GM12878 (cell line): ENCODE results near the gene RFX3. TPM values are rescaled to one million over a fixed set of nuclear protein-coding genes. Genes with fewer than 3 reads are reported as not detected.

ENCODE experiments used
- ATF7 ChIP-seq: fragments of 450-650 bp; IDR thresholded peaks from 2 replicates; pipeline ENCODE4 v1.6.1; 2016; ENCODE audit warnings: low read depth, mild to moderate bottlenecking
- CBX5 ChIP-seq: sonication (generic); IDR thresholded peaks from 2 replicates; pipeline ENCODE4 v1.6.1; 2016; ENCODE audit warnings: low read depth, moderate library complexity, mild to moderate bottlenecking, inconsistent platforms
- CREB1 ChIP-seq: IDR thresholded peaks from 2 replicates; pipeline ENCODE4 v1.6.1; 2012; ENCODE audit warnings: low read depth, mild to moderate bottlenecking, inconsistent platforms
- IRF4 ChIP-seq: IDR thresholded peaks from 2 replicates; pipeline ENCODE4 v1.6.1; 2011; ENCODE audit warnings: low read depth, low read length
- KLF5 ChIP-seq: fragments of 450-650 bp; IDR thresholded peaks from 2 replicates; pipeline ENCODE4 v1.6.1; 2014; ENCODE audit warnings: mild to moderate bottlenecking; ENCODE audit not compliant: partially characterized antibody
- MXI1 ChIP-seq: fragments of 150-350 bp; IDR thresholded peaks from 2 replicates; pipeline ENCODE4 v1.6.1; 2011; ENCODE audit warnings: low read depth, mild to moderate bottlenecking, inconsistent platforms, low read length, improper control_type of control experiment
- NRF1 ChIP-seq: conservative IDR thresholded peaks from 2 replicates; pipeline ENCODE4 v1.6.1; 2011; ENCODE audit warnings: mild to moderate bottlenecking, low read depth, low read length, improper control_type of control experiment
- PBX3 ChIP-seq: IDR thresholded peaks from 2 replicates; pipeline ENCODE4 v1.6.1; 2011; ENCODE audit warnings: mild to moderate bottlenecking, low read depth, low read length, moderate library complexity; ENCODE audit not compliant: insufficient replicate concordance
- POLR2AphosphoS2 ChIP-seq: IDR thresholded peaks from 2 replicates; pipeline ENCODE4 v1.6.1; 2011; ENCODE audit warnings: low read depth, mild to moderate bottlenecking, low read length, improper control_type of control experiment, moderate library complexity
- POLR2AphosphoS5 ChIP-seq: IDR thresholded peaks from 2 replicates; pipeline ENCODE4 v1.6.1; 2011; ENCODE audit warnings: mild to moderate bottlenecking, low read length, inconsistent platforms
- POU2F2 ChIP-seq: IDR thresholded peaks from 3 replicates; pipeline ENCODE4 v1.6.1; 2011; ENCODE audit warnings: low read depth, mild to moderate bottlenecking, low read length, borderline replicate concordance
- SMAD1 ChIP-seq: fragments of 450-650 bp; IDR thresholded peaks from 2 replicates; pipeline ENCODE4 v1.6.1; 2018; ENCODE audit warnings: mild to moderate bottlenecking, low read depth; ENCODE audit not compliant: partially characterized antibody
- SMC3 ChIP-seq: IDR thresholded peaks from 2 replicates; pipeline ENCODE4 v1.6.1; 2011; ENCODE audit warnings: low read length, improper control_type of control experiment, borderline replicate concordance
- SP1 ChIP-seq: IDR thresholded peaks from one replicate; pipeline ENCODE4 v1.6.1; 2011; ENCODE audit warnings: low read depth, low read length
- SPI1 ChIP-seq: IDR thresholded peaks from 2 replicates; pipeline ENCODE4 v1.6.1; 2011; ENCODE audit warnings: low read depth, mild to moderate bottlenecking, low read length, moderate library complexity, borderline replicate concordance; ENCODE audit not compliant: insufficient read depth
- SREBF2 ChIP-seq: IDR thresholded peaks from 2 replicates; pipeline ENCODE4 v1.6.1; 2012; ENCODE audit warnings: mild to moderate bottlenecking, low read length
- SRF ChIP-seq, 2 experiments: IDR thresholded peaks; 2 replicates each; pipeline ENCODE4 v1.6.1; 2011; ENCODE audit warnings: low read depth in 2 of 2, low read length in 2 of 2, mild to moderate bottlenecking in 1 of 2, moderate library complexity in 1 of 2
- STAT3 ChIP-seq: IDR thresholded peaks from 2 replicates; pipeline ENCODE4 v1.6.1; 2011; ENCODE audit warnings: low read depth, low read length, improper control_type of control experiment
- TCF7 ChIP-seq: IDR thresholded peaks from 2 replicates; pipeline ENCODE4 v1.6.1; 2014; ENCODE audit warnings: antibody characterized with exemption, borderline replicate concordance
- polyA plus RNA-seq, 11 experiments: library from polyadenylated mRNA; depleted of rRNA in 4 of 11; unstranded in 6 of 11; stranded (reverse) in 5 of 11; fragments of >200 nt; fragmentation: Nextera tagmentation in 4 of 11; fragmentation: Illumina TruSeq in 1 of 11; extraction: Ambion mirVana in 4 of 11; extraction: Trizol in 1 of 11; gene quantifications; 1 replicate in 1 of 11; 2 replicates in 10 of 11; pipeline versions ENCODE4 v1.2.1 to v1.2.3, GENCODE V29; 2011 to 2016; ENCODE audit warnings: inconsistent platforms in 2 of 11, missing spikeins in 2 of 11, low read depth in 1 of 11
- total RNA-seq, 4 experiments: library from RNA; depleted of rRNA in 3 of 4; stranded (reverse); fragments of >200 nt in 3 of 4; fragmentation: Illumina TruSeq in 1 of 4; extraction: Trizol in 1 of 4; gene quantifications; 2 replicates each; pipeline versions ENCODE4 v1.2.1 to v1.2.3, GENCODE V29; 2013 to 2021
- TF ChIP-seq, protein P1 (sequence below): fragments of 450-650 bp; IDR thresholded peaks from 2 replicates; pipeline ENCODE4 v1.6.1; 2018; ENCODE audit warnings: mild to moderate bottlenecking, low read depth, moderate library complexity; ENCODE audit not compliant: partially characterized antibody
- TF ChIP-seq, protein P2 (sequence below): fragments of 450-650 bp; IDR thresholded peaks from 2 replicates; pipeline ENCODE4 v1.6.1; 2017; ENCODE audit warnings: mild to moderate bottlenecking, low read depth, inconsistent platforms; ENCODE audit not compliant: poor library complexity, severe bottlenecking

Gene RFX3
- total and polyA plus RNA-seq, 10 of the 15 experiments (the other 5 are each of a cell fraction or from before 2014, with no cell fraction given) = 1.2 to 26.4 (median 6.7) TPM

- no peak for TF ChIP-seq NRF1
- peak; percentile 85; the same call in 1 of the 2 replicates for TF ChIP-seq CBX5
- TF ChIP-seq POLR2AphosphoS5 = no peak
- no peak for TF ChIP-seq SP1
- peak; percentile 91 for TF ChIP-seq SMC3
- no peak for TF ChIP-seq PBX3
- TF ChIP-seq POLR2AphosphoS2 = no peak
- peak; percentile 72 for TF ChIP-seq IRF4
- no peak for TF ChIP-seq TCF7
- TF ChIP-seq, protein P1, sequence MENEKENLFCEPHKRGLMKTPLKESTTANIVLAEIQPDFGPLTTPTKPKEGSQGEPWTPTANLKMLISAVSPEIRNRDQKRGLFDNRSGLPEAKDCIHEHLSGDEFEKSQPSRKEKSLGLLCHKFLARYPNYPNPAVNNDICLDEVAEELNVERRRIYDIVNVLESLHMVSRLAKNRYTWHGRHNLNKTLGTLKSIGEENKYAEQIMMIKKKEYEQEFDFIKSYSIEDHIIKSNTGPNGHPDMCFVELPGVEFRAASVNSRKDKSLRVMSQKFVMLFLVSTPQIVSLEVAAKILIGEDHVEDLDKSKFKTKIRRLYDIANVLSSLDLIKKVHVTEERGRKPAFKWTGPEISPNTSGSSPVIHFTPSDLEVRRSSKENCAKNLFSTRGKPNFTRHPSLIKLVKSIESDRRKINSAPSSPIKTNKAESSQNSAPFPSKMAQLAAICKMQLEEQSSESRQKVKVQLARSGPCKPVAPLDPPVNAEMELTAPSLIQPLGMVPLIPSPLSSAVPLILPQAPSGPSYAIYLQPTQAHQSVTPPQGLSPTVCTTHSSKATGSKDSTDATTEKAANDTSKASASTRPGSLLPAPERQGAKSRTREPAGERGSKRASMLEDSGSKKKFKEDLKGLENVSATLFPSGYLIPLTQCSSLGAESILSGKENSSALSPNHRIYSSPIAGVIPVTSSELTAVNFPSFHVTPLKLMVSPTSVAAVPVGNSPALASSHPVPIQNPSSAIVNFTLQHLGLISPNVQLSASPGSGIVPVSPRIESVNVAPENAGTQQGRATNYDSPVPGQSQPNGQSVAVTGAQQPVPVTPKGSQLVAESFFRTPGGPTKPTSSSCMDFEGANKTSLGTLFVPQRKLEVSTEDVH = no peak
- TF ChIP-seq, protein P2, sequence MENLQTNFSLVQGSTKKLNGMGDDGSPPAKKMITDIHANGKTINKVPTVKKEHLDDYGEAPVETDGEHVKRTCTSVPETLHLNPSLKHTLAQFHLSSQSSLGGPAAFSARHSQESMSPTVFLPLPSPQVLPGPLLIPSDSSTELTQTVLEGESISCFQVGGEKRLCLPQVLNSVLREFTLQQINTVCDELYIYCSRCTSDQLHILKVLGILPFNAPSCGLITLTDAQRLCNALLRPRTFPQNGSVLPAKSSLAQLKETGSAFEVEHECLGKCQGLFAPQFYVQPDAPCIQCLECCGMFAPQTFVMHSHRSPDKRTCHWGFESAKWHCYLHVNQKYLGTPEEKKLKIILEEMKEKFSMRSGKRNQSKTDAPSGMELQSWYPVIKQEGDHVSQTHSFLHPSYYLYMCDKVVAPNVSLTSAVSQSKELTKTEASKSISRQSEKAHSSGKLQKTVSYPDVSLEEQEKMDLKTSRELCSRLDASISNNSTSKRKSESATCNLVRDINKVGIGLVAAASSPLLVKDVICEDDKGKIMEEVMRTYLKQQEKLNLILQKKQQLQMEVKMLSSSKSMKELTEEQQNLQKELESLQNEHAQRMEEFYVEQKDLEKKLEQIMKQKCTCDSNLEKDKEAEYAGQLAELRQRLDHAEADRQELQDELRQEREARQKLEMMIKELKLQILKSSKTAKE = peak; percentile 29
- 0 out of 3 replicates have a peak, but pooled peaks have one; percentile 51 for TF ChIP-seq POU2F2
- TF ChIP-seq SREBF2 = no peak
- TF ChIP-seq ATF7 = no peak
- peak; percentile 11; the same call in 1 of the 2 replicates for TF ChIP-seq SPI1
- TF ChIP-seq KLF5 = peak; percentile 49
- 0 out of 2 replicates have a peak, but pooled peaks have one; percentile 32 for TF ChIP-seq CREB1
- no peak for TF ChIP-seq MXI1
- TF ChIP-seq STAT3 = peak; percentile 45; the same call in 1 of the 2 replicates
- no peak for TF ChIP-seq SMAD1
- no peak for TF ChIP-seq SRF (IDR thresholded peaks at IDR 0.05; ENCODE audit: low read depth in 2 of 2, low read length in 2 of 2)
- TF ChIP-seq, all 136 proteins: peak for 17
Measured at GRCh38 chr9:3467593-3468219, 58.1 kb downstream of the RFX3 start (continued).
